ENCODE results near the gene FRMPD2.

DNA sequence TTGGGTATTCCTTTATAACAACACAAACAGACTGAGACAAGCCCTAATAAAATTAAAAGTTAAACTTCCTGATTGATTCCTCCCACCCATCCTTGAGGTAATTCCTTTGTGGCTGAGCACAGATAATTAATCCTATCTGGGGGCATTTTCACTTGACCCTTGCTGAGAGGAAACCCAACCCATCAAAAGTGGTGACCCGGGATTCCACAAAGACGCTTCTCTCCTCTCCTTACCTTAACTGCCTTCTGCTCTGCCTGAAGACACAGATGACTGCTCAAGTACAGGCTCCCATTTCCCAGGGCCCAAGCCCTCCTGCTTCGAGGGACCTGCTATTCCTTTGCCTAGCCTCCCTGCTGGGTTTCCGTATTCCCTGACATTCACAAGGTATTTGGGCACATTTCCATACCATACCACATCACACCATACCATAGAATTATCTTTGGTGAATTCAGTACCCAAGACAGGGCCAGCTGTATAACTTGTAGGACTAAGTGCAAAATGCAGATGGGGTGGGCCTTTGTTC is 22.1 kb upstream of the FRMPD2 start:
- TF ChIP-seq, protein P1, sequence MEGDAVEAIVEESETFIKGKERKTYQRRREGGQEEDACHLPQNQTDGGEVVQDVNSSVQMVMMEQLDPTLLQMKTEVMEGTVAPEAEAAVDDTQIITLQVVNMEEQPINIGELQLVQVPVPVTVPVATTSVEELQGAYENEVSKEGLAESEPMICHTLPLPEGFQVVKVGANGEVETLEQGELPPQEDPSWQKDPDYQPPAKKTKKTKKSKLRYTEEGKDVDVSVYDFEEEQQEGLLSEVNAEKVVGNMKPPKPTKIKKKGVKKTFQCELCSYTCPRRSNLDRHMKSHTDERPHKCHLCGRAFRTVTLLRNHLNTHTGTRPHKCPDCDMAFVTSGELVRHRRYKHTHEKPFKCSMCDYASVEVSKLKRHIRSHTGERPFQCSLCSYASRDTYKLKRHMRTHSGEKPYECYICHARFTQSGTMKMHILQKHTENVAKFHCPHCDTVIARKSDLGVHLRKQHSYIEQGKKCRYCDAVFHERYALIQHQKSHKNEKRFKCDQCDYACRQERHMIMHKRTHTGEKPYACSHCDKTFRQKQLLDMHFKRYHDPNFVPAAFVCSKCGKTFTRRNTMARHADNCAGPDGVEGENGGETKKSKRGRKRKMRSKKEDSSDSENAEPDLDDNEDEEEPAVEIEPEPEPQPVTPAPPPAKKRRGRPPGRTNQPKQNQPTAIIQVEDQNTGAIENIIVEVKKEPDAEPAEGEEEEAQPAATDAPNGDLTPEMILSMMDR (IDR thresholded peaks at IDR 0.05) = no peak
- no peak for TF ChIP-seq POLR2A (IDR thresholded peaks at IDR 0.05)

All from heart left ventricle (tissue), 13 donors.